SW 1271 (cell line): ENCODE data around the gene GRK5.

Experiments
- DNase-seq, 2 experiments: peaks; one replicate each; lab custom pipeline; 2025; lab: John Stamatoyannopoulos, UW

Gene GRK5

GRCh38 chr10:119483001-119483400 lies 275.6 kb downstream of the GRK5 start:
- DNase-seq = no peak

DNA sequence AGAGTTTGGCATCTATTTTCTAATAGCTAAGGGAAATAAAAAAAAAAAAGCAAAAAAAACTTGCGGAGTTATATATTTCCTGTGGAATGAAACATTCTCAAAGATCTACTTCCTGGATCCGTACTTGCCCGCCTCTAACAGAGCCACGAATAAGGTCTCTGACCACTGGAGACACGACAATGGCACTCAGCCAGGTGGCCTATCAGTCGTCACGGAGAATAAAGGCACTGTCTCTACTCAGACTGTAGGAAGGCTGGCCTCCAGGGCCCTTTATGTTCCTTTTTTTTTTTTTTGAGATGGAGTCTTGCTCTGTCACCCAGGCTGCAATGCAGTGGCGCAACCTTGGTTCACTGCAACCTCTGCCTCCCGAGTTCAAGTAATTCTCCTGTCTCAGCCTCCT lies 276.5 kb downstream of the GRK5 start:
- DNase-seq = no peak

DNA sequence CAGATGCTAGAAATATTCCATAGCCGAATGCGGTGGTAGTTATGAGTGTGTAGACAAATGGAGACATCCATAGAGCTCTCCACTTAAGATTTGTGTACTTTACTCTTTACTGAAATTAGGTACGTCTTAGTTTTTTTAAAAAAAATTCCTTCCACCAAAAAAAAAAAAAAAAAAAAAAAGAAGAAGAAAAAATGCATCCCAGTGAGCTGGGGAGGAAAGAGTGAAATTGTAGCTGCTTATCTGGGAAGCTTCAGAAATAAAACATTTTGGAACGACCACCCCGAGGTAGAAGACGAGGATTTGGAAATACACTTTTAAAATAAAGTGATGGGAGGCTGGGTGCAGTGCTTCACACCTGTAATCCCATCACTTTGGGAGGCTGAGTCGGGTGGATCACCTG lies 281.3 kb downstream of the GRK5 start:
- DNase-seq = no peak

GRCh38 chr10:119489991-119490326 lies 282.6 kb downstream of the GRK5 start:
- DNase-seq = no peak

DNA sequence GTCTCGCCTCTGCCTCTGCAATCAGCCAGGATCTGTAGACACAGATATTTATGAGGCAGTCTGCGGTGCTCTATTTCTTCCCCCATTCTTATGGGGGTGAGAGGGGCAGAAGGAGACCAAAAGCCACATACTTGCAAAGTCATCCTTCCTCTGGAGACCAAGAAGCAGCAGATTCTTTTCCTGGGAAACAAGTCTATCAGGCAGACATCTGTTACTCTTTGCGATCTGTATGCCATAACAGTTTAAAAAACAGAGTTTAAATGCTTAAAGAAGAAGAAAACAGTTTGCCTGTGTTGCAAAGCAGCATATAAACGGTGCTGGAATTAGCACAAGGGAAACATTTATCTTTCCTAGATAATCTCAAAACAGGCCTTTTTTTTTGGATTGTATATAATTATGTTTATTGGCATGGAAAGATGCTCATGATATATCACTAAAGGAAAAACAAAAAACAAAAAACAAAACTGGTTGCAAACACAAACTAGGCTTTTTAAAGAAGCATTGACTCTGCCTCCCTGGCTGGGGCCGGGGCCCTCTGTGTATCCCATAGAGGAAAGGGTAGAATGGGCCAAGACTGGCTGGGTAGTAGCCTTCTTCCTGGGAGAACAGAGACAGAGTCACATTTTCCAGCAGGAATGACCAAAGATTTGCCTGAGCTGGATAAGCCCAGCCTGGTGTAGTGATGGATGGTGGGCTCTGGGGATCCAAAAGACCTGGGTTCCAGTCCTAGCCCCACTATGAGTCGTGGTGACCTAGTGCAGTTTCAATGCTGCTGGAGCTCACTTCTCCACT lies 284.8 kb downstream of the GRK5 start:
- no peak for DNase-seq

DNA sequence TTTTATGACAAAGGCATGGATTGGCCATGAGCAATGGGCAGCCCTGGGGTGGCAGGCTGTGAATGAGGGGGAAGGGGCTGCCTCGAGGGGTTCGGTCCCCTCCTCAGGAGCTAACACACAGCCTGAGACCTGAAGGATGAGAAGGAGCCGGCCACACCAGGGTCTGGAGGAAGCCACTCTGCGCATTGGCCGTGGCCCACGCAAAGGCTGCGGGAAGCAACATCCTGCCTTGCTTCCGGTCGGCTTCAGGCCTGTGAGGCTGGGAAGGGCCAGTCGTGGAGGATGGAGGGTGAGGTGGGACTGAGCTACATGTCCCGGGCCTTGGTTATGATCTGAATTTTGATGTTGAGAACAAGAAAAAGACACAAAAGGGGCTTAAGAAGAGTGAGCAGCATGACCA lies 285.8 kb downstream of the GRK5 start:
- no peak for DNase-seq

- no peak for DNase-seq
Measured at GRCh38 chr10:119494236-119495020, 287.1 kb downstream of the GRK5 start.

DNA sequence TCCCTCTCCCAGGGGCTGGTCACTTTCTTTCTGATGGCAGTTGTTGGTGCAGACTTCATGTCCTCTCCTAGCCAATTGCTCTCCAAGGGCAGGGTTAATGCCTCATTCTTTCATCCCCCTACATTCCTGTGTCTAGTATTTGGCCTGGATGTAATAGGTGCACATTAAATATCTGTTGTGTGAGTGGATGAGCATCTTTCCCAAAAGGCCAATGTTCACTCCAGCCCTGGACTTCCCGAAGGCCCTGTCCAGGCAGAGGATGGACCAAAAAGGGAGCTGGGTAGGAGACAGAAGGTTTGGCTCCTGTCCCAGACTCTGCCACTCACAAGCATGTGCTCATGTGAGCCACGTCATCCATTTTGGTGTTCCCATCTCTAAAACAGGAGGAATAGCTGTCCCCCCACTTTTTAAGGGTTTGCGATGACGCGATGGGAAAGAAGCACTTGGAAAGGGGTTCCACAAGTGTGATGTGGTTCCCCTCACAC lies 287.7 kb downstream of the GRK5 start:
- DNase-seq = no peak

DNA sequence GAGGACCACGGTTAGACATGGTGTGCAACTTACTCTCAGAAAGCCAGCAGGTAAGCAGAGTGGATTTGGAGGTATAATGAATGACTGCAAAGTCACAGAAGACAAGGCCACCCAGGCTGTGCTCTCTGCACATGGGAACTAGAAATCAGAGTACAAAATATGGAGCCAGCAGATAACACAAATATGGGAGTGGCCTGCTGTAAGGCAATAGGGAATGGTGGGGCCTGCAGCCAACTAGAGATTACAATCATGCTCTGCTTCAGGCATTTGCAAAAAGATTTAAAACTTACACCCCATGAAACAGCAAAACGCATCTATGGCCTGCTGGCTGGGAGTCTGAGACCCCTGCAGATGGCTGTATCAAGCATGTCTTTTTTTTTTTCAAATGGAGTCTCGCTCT lies 288.2 kb downstream of the GRK5 start:
- no peak for DNase-seq

DNA sequence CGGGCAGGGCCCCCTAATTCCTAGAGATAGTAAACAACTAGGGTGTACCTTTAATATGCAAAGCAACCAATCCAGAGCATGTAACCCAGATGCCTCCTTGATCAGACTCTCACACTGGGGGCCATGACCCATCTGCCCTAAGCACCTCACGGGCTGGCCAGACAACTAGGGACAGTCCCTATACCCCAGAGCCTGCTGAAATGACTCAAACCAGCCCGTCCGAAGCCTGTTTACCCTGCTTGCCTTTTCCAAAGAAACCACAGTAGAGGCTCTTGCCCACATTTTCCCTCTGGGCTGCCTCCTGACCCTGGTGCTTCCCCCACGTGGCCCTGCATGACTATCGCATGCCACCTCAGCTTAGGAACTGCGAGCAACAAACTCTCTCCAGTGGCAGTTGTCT lies 288.9 kb downstream of the GRK5 start:
- no peak for DNase-seq

DNA sequence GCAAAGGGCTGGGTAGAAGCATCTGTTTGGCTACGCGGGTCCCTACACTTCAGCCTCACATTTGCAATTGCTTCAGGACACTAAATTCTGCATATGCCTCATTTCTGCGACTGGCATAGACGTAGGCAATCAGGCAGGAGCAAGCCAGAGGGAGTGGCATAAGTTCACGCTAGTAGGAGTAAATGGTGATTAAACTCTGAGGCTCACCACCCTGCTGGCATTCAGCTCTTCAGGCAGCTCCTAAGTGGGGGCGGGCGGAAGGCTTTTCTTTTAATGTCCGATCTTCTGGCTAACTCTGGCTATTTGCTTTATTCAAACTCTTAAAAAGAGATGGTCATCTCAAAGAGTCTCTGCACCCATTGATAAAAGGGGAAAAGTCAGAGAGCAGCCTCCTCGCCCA lies 289.9 kb downstream of the GRK5 start:
- DNase-seq = no peak

DNA sequence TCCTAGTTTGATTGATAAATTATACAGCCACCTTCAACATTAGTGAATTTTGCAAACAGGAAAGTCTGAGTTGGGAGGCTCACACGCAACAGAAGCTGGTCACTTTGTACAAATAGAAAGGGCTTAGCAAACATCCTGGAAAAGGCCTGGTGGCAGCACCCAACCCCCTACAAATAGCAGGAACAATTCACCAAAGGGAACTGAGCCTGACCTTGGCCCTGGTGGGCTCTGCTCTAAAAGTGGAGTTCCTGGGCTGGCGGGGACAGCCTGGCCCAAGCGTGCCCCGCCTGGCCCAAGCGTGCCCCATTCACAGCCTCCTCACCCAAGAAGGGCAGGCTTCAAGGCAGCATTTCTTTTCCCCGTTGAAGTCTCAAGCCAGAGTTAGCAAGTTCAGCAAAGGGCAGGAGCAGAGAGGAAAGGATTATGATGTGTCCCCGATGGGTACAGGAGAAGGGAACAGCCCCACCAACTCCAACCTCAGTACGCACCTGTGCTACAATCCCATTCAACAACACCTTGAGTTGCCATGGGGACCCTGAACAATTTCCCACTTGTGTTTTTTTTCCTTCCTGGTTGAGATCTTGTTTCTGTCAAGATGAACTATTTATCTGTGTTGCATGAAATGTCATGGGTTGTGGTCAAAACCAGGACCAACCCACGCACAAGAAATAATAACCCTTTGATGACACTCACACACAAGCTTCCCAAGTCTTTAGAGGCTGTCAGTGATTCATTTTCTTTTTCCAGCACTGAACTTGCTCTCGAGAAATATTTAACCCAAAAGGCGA lies 291.7 kb downstream of the GRK5 start:
- no peak for DNase-seq

GRCh38 chr10:119499677-119500002 lies 292.3 kb downstream of the GRK5 start:
- no peak for DNase-seq

- DNase-seq = no peak
Measured at GRCh38 chr10:119500123-119500795, 292.9 kb downstream of the GRK5 start.

- DNase-seq = no peak
Measured at GRCh38 chr10:119500821-119501220, 293.4 kb downstream of the GRK5 start.

DNA sequence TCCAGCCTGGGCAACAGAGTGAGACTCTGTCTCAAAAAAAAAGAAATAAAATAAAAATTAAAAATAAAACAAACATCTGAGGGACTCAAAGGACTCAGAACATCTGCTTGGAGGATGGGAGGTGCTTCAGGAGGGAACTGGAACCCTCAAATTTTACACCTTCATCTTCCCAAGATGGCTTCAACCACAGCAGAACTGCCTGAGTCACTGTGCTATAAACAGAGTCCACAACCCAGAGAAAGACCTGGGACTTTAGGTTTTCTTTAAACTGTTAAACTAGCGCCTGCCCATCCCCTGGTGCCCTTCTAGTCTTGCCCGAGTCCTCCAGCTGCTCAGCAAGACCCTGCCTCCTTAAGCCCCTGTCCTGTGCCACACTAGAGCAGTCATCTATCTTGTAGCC lies 294.3 kb downstream of the GRK5 start:
- DNase-seq = no peak

- DNase-seq = no peak
Measured at GRCh38 chr10:119502209-119502608, 294.8 kb downstream of the GRK5 start.

- DNase-seq = no peak
Measured at GRCh38 chr10:119502618-119503155, 295.3 kb downstream of the GRK5 start.

GRCh38 chr10:119503821-119504220 lies 296.4 kb downstream of the GRK5 start:
- DNase-seq = no peak

GRCh38 chr10:119504651-119505050 lies 297.3 kb downstream of the GRK5 start:
- DNase-seq = no peak

DNA sequence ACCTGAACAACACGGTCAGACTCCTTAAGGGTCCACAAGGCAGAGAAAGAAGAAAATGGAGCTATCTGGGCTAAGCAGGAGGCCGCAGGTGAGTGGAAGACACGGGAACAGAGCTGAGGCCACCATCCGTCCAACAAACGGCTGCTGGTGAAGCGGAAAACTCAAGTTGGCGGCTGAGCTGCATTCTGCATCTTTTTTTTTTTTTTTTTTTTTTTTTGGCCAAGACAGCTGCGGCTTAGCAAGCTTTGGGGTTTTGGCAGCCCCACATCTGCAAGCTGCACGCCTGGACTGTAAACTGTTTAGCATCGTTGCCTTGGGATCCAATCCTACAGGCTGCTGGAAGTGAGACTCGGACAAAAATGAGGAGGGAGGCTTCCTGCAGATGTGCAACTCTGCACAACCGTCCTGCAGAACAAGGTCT lies 297.8 kb downstream of the GRK5 start:
- DNase-seq = no peak
